Measurements from ENCODE around the gene EFHD2. TPM values are rescaled to one million over a fixed set of nuclear protein-coding genes. Genes with fewer than 3 reads are reported as not detected.
"Not testable (repeated sequence)": the region's sequence is repeated elsewhere in the genome, so short reads cannot be mapped to it uniquely, and the experiment has no call there.

EFHD2 gene
- total RNA-seq, 1 experiment from 2014 or later = 212 TPM

DNA sequence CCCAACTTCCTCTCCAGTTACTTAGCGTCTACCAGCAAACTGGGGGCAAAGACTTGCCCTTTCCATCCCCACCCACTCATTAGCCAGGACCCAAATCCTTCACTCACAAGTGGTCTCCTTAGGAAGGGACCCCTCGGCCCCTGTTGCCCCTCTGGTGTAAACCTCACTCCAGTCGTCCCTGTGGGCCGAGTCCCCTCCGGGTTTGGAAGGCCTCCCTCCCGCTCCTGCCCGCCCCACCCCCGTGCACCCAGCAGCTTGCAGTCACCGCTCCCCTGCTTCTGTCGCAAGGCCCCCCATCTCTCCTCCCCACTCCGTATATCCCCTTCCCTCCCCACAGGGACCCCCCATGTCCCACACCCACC is 1.2 kb downstream of the EFHD2 start:
- DNase-seq (ENCODE audit: extremely low read depth, low read depth) = no peak

GRCh38 chr1:15411593-15412137 is 2.0 kb downstream of the EFHD2 start:
- DNase-seq (ENCODE audit: extremely low read depth, low read depth) = no peak

DNA sequence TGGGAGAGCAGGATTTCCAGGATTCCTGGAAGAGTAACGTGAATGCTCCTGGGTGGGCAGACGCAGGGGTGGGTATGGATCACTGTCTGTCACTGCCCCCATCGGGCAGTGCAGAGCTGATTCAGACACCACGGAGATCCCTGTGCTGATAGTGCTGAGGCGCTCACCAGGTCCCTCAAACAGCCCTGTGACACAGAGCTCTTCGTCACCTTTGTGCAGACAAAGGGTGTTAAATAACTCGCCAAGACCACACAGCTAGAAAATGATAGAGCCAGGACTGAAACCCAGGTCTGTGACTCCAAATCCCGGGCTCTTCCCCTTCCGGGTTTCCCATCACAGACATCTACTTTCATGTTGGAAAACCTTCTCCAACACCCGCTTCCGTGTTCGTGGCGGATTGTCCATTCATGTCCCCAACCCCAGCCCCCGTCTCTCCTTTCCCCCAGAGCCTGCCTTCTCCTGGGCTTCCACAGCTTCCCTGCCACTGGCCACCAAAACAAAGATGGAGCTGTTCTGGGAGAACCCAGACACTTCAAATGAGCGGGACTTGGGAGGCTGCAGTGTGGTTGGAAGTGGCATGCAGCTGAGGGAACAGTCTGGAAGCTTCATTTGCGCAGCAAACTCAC is 2.6 kb downstream of the EFHD2 start:
- no peak for DNase-seq (ENCODE audit: extremely low read depth, low read depth)

DNA sequence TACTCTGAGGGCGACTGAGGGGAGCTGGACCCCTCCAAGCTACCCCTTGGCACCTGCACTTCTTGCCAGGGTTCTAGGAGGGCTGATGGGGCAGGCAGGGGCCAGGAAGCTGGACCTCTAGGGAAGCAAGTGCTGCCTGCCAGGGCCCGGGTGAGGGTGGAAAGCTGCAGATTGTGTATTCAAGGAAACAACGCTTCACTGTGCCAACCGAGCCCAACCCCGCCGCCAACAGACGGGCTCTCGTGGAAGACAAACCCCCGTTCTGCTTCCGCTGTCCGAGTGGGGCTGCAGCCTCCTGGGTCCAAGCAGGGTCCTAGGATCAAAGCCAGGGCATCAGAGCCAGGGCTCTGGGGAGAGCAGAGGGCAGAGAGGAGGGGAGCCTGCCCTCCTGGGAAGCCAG is 3.2 kb downstream of the EFHD2 start:
- no peak for DNase-seq (ENCODE audit: extremely low read depth, low read depth)

- no peak for DNase-seq (ENCODE audit: extremely low read depth, low read depth)
Measured at GRCh38 chr1:15413563-15414444, 4.1 kb downstream of the EFHD2 start.

DNA sequence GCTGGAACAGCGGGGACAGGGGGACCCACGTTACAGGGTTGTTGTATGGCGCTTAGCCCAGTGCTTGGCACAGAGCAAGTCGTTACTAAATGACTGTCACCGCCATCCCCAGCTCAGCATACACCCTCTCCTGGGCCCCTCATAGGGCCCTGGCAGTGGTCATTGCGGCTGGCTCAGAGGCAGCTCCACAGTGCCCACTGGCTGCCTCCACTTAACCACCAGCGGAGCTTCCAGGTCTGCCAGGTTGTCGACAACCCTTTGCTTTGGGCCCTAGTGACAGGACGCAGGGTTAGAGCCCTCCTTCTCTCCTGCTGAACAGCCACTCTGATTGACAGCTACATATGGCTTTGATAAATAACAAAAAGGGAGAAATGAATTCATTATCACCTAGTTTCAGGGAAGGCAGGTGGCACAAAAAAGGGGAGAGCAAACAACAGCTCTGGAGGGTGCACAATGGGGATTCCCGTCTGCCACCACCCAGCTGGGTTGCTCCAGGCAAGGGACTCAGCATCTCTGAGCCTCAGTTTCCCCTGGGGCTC is 4.8 kb downstream of the EFHD2 start:
- no peak for DNase-seq (ENCODE audit: extremely low read depth, low read depth)

DNA sequence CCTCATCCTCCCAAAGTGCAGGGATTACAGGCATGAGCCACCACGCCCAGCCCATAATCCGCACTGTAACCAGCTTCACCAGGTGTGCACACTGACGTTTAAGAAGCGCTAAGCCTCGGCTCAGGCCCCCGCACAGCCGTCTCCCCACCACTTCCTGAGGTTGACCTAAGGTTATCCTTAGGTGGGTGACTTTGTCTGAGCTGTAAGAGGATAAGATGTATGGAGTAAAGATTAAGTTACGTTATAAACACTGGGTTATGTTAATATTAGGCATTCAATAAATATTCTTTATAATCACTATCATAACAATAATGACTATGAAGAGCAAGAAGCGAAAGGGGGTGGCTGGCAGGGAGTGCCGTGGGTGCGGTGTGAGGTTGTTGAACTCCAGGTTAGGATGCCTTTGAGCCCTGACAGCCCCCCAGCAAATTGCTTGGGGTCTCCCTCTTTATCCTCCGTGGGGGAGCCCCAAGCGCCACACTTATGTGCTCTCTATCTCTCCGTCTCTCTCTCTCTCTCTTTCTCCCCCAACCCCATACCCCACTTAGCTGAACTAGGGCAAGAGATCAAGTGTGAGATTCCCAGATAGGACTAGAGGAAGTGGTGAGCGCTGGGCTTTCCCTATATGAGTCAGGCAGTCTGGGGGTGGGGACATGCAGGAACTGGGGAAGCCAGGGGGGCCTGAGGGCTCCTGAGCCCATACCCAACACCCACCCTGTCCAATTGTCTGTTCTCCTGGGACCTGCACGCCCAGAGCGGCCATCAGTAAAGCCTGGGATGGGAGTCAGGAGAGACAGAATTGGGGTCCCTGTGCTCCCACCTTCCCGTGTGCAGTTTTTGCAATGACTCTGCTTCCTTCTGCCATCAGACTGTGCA is 7.6 kb downstream of the EFHD2 start:
- no peak for DNase-seq (ENCODE audit: extremely low read depth, low read depth)

DNA sequence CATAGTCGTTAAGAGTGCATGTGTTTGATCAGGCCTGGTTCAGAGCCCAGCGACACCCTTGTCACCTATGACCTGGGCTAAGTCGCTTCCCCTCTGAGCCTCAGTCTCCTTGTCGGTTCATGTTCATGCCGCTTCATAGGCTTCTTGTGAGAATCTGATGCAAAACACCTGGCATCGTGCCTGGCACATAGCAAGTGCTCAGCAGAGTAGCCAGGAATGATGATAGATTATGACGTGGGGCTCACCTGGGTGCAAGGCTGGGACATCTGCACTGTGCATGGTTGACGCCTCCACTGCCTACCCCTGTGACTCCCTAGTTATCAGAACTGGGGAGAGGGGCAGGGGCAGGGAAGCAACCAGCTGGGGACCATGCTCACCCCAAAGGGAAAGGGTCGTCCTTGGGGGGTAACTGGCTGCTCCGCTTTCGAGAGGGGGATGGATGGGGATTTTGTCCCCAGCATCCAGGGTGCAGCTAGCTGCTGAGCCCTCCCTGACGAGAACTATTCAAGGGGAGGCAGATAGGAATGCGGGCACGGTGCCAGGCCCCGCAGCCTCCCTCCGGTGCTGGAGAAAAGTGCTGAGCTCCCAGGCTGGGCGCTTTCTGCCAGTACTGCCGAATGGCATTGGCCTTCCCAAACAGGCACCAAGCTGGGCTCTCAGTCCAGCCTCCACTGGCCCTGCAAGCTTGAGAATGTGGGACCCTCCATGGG is 9.3 kb downstream of the EFHD2 start:
- DNase-seq (ENCODE audit: extremely low read depth, low read depth) = no peak

- DNase-seq (ENCODE audit: extremely low read depth, low read depth) = no peak
Measured at GRCh38 chr1:15420853-15421465, 11.3 kb downstream of the EFHD2 start.

GRCh38 chr1:15422871-15423270 is 13.2 kb downstream of the EFHD2 start:
- DNase-seq (ENCODE audit: extremely low read depth, low read depth) = no peak

- DNase-seq (ENCODE audit: extremely low read depth, low read depth) = no peak
Measured at GRCh38 chr1:15423355-15424077, 13.8 kb downstream of the EFHD2 start.

GRCh38 chr1:15424146-15424667 is 14.5 kb downstream of the EFHD2 start:
- DNase-seq (ENCODE audit: extremely low read depth, low read depth) = no peak

GRCh38 chr1:15424981-15425380 is 15.3 kb downstream of the EFHD2 start:
- no peak for DNase-seq (ENCODE audit: extremely low read depth, low read depth)

GRCh38 chr1:15425521-15425920 is 15.8 kb downstream of the EFHD2 start:
- no peak for DNase-seq (ENCODE audit: extremely low read depth, low read depth)

- no peak for DNase-seq (ENCODE audit: extremely low read depth, low read depth)
Measured at GRCh38 chr1:15425958-15426357, 16.3 kb downstream of the EFHD2 start.

- peak; percentile 67 for DNase-seq (ENCODE audit: extremely low read depth, low read depth)
Measured at GRCh38 chr1:15426492-15427279, 17.0 kb downstream of the EFHD2 start.

- no peak for DNase-seq (ENCODE audit: extremely low read depth, low read depth)
Measured at GRCh38 chr1:15427280-15427666, 17.6 kb downstream of the EFHD2 start.

DNA sequence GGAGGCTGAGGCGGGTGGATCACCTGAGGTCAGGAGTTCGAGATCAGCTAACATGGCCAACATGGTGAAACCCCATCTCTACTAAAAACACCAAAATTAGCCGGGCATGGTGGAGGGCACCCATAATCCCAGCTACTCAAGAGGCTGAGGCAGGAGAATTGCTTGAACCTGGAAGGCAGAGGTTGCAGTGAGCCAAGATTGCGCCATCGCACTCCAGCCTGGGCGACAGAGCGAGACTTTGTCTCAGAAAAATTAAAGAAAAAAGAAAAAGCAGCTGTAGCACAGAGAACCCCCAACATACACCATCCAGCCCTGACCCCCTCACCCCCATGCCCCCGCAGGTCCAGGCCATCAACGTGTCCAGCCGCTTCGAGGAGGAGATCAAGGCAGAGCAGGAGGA is 18.6 kb downstream of the EFHD2 start:
- DNase-seq (ENCODE audit: extremely low read depth, low read depth) = not testable (repeated sequence)
